Sigmoid colon (tissue), 7 donors: Measurements from ENCODE around the gene DLK2. TPM values are rescaled to one million over a fixed set of nuclear protein-coding genes. Genes with fewer than 3 reads are reported as not detected.
"Not testable (repeated sequence)": the region's sequence is repeated elsewhere in the genome, so short reads cannot be mapped to it uniquely, and the experiment has no call there.

Experiments used
- DNase-seq: peaks from one replicate; pipeline ENCODE4 v3.0.0-alpha.2; 2019
- H3K27ac ChIP-seq, 4 donors: fragments of 200-600 bp; sonication (generic); one replicate each; pipeline ENCODE4 v1.5.1; 2016 to 2019; ENCODE audit warnings: mild to moderate bottlenecking in 1 of 4
- H3K27me3 ChIP-seq, 3 donors: fragments of 200-600 bp; sonication (generic); one replicate each; pipeline ENCODE4 v1.5.1; 2019; ENCODE audit warnings: mild to moderate bottlenecking in 1 of 3
- H3K36me3 ChIP-seq, 4 donors: fragments of 200-600 bp; sonication (generic); one replicate each; pipeline ENCODE4 v1.5.1; 2016 to 2019
- H3K4me1 ChIP-seq, 4 donors: fragments of 200-600 bp; sonication (generic); one replicate each; pipeline ENCODE4 v1.5.1; 2017 to 2019
- H3K4me3 ChIP-seq, 4 donors: fragments of 200-600 bp; sonication (generic); one replicate each; pipeline ENCODE4 v1.5.1; 2017 to 2019; ENCODE audit warnings: mild to moderate bottlenecking in 2 of 4, moderate library complexity in 1 of 4
- H3K9me3 ChIP-seq, 4 donors: fragments of 200-600 bp in 3 of 4; sonication (generic) in 3 of 4; one replicate each; pipeline versions ENCODE4 v1.5.1 to v1.6.1; 2013 to 2019
- EP300 ChIP-seq, 4 donors: sonication (generic); formaldehyde crosslinking; IDR thresholded peaks; one replicate each; pipeline ENCODE4 v1.6.1; 2017; ENCODE audit warnings: antibody characterized with exemption in 4 of 4
- POLR2A ChIP-seq, 2 donors: fragments of 450-650 bp; IDR thresholded peaks; one replicate each; pipeline ENCODE4 v1.6.1; 2016; ENCODE audit warnings: antibody characterized with exemption in 2 of 2, mild to moderate bottlenecking in 2 of 2, moderate library complexity in 2 of 2
- POLR2AphosphoS5 ChIP-seq, 4 donors: sonication (generic); formaldehyde crosslinking; IDR thresholded peaks; one replicate each; pipeline ENCODE4 v1.6.1; 2017; ENCODE audit warnings: antibody characterized with exemption in 4 of 4
- WGBS, 2 donors: extraction: QIAGEN DNeasy Blood & Tissue Kit; methylation state at CpG; one replicate each; pipeline ENCODE4 v1.1.7; 2013; 5-methylcytosine and 5-hydroxymethylcytosine counted together
- intact Hi-C: fragments of 100-400 bp; cut with DNase I; formaldehyde crosslinking; loops from one replicate; pipeline ENCODE4 v1.15.1; 2023
- polyA plus RNA-seq, 3 donors: library from polyadenylated mRNA; stranded (reverse); fragments of 200-250 nt; gene quantifications; one replicate each; pipeline ENCODE4 v1.2.3, GENCODE V29; 2013
- total RNA-seq, 4 donors: library from RNA; depleted of rRNA; stranded (reverse); fragments of >200 nt; gene quantifications; one replicate each; pipeline ENCODE4 v1.1.0, GENCODE V29; 2016
- TF ChIP-seq, protein P1 (sequence below), 4 experiments: fragments of 450-650 bp in 3 of 4; fragments of 200-600 bp in 1 of 4; IDR thresholded peaks; one replicate each; pipeline ENCODE4 v1.5.1; 2016 to 2019; ENCODE audit warnings: antibody characterized with exemption in 4 of 4, mild to moderate bottlenecking in 3 of 4, moderate library complexity in 2 of 4
- donor health status: healthy with polysubstance abuse.
- donor health status: Bipolar disorder and iron deficiency.
- donor health status: healthy.

The DLK2 gene
- total and polyA plus RNA-seq, 7 donors, result 0.64 TPM; not detected in 6

DNA sequence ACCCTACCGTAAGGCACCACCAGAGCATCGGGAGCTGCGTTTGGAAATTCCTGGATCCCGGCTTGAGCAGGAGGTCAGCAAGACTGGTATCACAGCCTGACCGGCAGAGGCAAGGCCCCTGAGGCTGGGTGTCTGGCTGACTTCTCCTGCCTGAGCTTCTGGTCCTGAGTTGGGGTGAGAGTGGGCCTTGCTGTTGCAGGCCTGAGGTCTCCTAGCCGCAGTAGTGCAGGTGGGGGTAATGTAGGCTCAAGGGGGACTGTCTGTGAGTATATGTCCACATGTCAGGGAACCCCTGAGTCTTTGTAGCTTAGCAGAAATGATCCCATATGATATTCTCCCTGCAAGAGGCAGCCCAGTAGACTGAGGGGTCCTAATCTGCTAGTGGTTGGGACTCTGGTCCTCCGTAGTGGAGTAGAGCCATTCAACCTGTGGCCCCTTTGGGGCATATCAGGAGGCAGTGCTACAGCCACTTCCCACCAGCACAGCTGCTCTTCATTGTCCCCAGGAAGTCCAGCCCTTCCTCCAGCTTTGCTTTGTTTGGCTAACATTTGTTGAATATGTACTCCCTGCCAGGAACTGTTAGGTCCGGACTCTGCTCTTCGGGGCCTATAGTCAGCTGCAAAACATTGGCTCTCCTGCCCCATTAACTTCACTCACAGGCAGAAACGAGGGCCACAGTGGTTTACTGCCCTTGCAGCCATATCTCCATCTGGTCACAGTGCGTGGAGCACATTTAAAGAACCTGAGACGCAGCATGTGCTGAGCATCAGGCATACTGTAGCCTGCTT, 43.9 kb upstream of the DLK2 start:
- DNase-seq, result no peak
- Histone ChIP-seq H3K27ac (no peak overlapping the region), H3K9me3 (no peaks in the 10 kb centered on the region), H3K4me1 (peaks cover 0 to 26% (median 25%) of the 10 kb centered on the region in 4 donors), H3K27me3 (no peaks in the 10 kb centered on the region), H3K4me3 (no peak overlapping the region), H3K36me3 (peaks cover 31 to 65% (median 54%) of the 10 kb centered on the region in 4 donors)
- intact Hi-C loops, result no loop called here
- 90 to 91% methylated on average over 12 of the region's 12 CpGs for WGBS, 2 donors
- TF ChIP-seq POLR2AphosphoS5 (IDR thresholded peaks at IDR 0.05) (no peak), EP300 (IDR thresholded peaks at IDR 0.05) (no peak), POLR2A (IDR thresholded peaks at IDR 0.05) (no peak)
- TF ChIP-seq, protein P1, sequence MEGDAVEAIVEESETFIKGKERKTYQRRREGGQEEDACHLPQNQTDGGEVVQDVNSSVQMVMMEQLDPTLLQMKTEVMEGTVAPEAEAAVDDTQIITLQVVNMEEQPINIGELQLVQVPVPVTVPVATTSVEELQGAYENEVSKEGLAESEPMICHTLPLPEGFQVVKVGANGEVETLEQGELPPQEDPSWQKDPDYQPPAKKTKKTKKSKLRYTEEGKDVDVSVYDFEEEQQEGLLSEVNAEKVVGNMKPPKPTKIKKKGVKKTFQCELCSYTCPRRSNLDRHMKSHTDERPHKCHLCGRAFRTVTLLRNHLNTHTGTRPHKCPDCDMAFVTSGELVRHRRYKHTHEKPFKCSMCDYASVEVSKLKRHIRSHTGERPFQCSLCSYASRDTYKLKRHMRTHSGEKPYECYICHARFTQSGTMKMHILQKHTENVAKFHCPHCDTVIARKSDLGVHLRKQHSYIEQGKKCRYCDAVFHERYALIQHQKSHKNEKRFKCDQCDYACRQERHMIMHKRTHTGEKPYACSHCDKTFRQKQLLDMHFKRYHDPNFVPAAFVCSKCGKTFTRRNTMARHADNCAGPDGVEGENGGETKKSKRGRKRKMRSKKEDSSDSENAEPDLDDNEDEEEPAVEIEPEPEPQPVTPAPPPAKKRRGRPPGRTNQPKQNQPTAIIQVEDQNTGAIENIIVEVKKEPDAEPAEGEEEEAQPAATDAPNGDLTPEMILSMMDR (IDR thresholded peaks at IDR 0.05), result no peak

DNA sequence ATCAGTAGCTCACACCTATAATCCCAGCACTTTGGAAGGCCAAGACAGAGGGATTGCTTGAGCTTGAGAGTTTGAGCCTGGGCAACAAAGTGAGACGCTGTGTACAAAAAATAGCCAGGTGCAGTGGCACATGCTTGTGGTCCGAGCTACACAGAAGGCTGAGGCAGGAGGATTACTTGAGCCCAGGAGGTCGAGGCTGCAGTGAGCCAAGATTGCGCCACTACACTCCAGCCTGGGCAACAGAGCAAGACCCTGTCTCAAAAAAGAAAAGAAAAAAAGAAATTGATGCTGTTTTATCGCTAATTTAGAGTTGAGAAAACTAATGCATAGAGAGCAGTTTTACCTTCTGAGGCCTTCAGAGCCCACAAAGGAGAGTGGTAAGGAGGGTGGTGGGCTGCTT, 42.9 kb upstream of the DLK2 start:
- DNase-seq, H3K27me3 ChIP-seq, H3K4me3 ChIP-seq, H3K27ac ChIP-seq, intact Hi-C loops, H3K9me3 ChIP-seq: not testable (repeated sequence)
- 97% methylated on average over 5 of the region's 5 CpGs for WGBS, 2 donors
- Histone ChIP-seq H3K36me3 (peaks cover 31 to 56% (median 46%) of the 10 kb centered on the region in 4 donors), H3K4me1 (peaks cover 0 to 35% (median 29%) of the 10 kb centered on the region in 4 donors)

DNA sequence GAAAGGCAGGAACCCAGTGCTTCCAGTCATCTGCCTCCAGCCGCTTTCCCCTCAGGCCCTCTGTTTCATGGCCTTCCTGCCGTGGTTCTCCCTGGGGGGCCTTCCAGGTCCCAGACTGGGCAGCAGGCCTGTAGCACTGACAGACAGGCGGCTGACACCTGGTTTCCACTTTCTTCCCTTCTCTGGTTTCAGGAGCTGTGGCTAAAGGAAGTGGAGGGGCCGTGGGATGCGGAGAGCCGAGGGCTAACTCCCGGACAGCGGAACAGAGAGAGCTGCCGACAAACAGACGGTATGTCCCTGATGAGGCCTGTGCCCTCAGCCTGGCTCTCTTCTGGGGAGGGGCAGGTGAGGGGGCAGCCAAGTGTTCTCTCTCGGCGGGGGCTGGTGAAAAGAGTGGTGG, 42.3 kb upstream of the DLK2 start:
- TF ChIP-seq, protein P1 (IDR thresholded peaks at IDR 0.05), result no peak
- TF ChIP-seq POLR2AphosphoS5 (IDR thresholded peaks at IDR 0.05) (no peak), POLR2A (IDR thresholded peaks at IDR 0.05) (no peak), EP300 (IDR thresholded peaks at IDR 0.05) (no peak)
- WGBS, 2 donors, result 94 to 96% methylated on average over 12 of the region's 12 CpGs
- DNase-seq, result no peak
- Histone ChIP-seq H3K27ac (no peak overlapping the region), H3K4me3 (no peak overlapping the region), H3K4me1 (peaks cover 0 to 39% (median 33%) of the 10 kb centered on the region in 4 donors), H3K36me3 (peaks cover 25 to 50% (median 40%) of the 10 kb centered on the region in 4 donors), H3K27me3 (no peaks in the 10 kb centered on the region), H3K9me3 (no peaks in the 10 kb centered on the region)
- intact Hi-C loops, result no loop called here

DNA sequence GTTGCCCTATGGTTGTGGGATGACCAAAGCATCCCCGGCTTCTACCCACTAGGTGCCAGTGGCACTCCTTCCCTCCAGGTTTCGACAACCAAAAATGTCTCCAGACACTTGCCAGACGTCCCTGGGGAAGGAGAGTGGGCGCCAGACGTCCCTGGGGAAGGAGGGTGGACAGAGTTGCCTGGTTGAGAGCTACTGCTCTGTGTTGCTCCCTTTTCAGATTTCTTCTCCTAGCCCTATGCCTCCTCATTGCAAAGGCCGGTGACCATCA, 41.7 kb upstream of the DLK2 start:
- Histone ChIP-seq H3K27me3 (no peaks in the 10 kb centered on the region), H3K9me3 (no peaks in the 10 kb centered on the region), H3K4me3 (no peak overlapping the region), H3K36me3 (peaks cover 19 to 43% (median 34%) of the 10 kb centered on the region in 4 donors), H3K4me1 (peaks cover 0 to 46% (median 40%) of the 10 kb centered on the region in 4 donors), H3K27ac (peak overlapping the region in 1 of 4 donors; percentile 44)
- intact Hi-C loops, result no loop called here
- WGBS, 2 donors, result 94 to 96% methylated on average over 6 of the region's 6 CpGs
- DNase-seq, result no peak
- TF ChIP-seq EP300 (IDR thresholded peaks at IDR 0.05), result no peak
- TF ChIP-seq, protein P1 (IDR thresholded peaks at IDR 0.05), result no peak
- TF ChIP-seq POLR2A (IDR thresholded peaks at IDR 0.05), result no peak
- no peak for TF ChIP-seq POLR2AphosphoS5 (IDR thresholded peaks at IDR 0.05)

DNA sequence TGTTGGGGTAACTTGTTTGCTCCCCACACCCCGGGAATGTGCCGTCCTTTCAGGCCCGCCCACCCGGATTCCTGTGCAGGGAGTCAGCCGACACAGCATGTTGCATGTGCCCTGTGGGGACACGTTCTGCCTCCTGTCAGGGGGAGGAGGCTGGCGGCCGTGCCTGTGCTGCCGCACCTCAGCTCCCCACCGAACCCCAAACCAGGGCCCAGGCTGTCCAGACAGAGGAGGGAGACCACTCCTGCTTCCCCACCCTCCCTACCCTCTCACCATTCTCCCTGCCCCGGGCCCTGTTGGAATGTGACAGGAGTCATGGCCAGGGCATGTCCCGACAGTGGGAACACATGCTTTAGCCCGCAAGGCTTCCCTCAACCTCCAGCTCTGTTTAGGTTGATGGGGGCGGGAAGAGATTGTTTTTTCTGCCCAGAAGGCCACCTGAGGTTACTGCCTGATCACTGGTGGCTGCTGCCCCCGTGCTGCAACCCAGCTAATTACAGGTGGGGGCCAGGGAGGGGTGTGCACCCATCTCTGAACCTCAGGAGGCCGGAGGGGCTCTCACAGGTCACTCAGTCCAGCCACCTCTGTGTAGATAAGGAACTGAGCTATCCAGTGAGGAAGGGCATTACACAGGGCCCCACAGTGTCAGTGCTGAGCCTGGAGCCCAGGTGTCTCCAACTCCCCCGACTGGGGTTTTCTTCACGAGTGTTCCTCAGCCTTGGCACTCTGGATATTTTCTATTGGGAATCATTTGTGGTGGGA, 41.2 kb upstream of the DLK2 start:
- no peak overlapping the region for H3K4me3 ChIP-seq
- H3K4me1 ChIP-seq, result peaks cover 0 to 51% (median 45%) of the 10 kb centered on the region in 4 donors
- no peak for DNase-seq
- TF ChIP-seq EP300 (IDR thresholded peaks at IDR 0.05), result no peak
- TF ChIP-seq, protein P1 (IDR thresholded peaks at IDR 0.05), result peak in 3 of 4 experiments; percentile 48 to 62 (median 60)
- no peak for TF ChIP-seq POLR2AphosphoS5 (IDR thresholded peaks at IDR 0.05)
- TF ChIP-seq POLR2A (IDR thresholded peaks at IDR 0.05), result no peak
- H3K36me3 ChIP-seq, result peaks cover 17 to 40% (median 31%) of the 10 kb centered on the region in 4 donors
- intact Hi-C loops, result no loop called here
- 76 to 85% methylated on average over 18 of the region's 18 CpGs for WGBS, 2 donors
- H3K27ac ChIP-seq, result peak overlapping the region in 3 of 4 donors; percentile 41 to 45 (median 44)
- no peaks in the 10 kb centered on the region for H3K27me3 ChIP-seq
- H3K9me3 ChIP-seq, result no peaks in the 10 kb centered on the region
